ENCODE measurements around the gene CHST15. TPM values are rescaled to one million over a fixed set of nuclear protein-coding genes. Genes with fewer than 3 reads are reported as not detected.

Gene CHST15
- total and polyA plus RNA-seq, 4 donors, result 4.5 to 43.8 (median 25.0) TPM

DNA sequence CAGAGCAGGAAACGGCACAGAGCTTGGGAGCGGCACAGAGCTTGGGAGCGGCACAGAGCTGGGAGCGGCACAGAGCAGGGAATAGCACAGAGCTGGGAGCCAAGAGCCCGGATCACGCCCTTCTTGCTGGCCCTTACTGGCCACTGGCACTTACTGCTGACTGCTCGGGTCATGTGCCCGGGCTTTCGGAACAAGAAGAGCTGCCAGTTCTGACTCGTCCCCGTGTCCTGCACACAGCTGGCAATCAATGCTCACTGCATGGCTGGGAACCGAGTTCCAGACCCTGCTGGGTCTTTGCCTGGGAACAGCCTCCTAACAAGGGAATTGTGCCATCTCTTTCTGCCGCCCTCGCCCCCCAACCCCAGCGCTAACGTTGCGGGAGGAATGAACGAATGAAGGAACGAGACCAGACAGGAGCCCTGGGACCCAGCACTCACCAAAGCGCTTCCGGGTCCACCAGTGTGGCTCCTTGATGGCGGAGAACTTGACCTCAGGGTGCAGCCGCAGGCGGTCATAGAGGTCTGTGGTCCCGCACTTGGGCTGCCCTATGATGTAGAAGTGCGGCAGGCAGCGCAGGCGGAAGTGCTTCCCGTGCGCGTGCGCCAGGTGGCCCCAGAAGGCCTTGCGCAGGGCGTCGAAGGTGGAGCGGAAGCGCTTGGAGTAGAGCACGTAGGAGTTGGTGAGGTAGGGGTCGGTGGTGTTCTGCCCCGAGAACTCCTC, 49.1 kb downstream of the CHST15 start:
- Histone ChIP-seq H3K36me3 (ENCODE audit: control insufficient read depth in 1 of 2, insufficient read depth in 2 of 2, low read length in 1 of 2) (peaks cover 0 to 1% of the 10 kb centered on the region in 2 donors), H3K27ac (ENCODE audit: low read depth in 1 of 2, low read length in 2 of 2) (no peak overlapping the region), H3K9me3 (ENCODE audit: control insufficient read depth, low read length) (no peaks in the 10 kb centered on the region), H3K27me3 (ENCODE audit: control insufficient read depth in 1 of 2, insufficient read depth in 2 of 2, low read length in 1 of 2) (no peaks in the 10 kb centered on the region), H3K4me1 (ENCODE audit: control insufficient read depth in 1 of 2, insufficient read depth in 2 of 2, low read length in 2 of 2) (no peaks in the 10 kb centered on the region), H3K4me3 (ENCODE audit: low read length in 2 of 2) (no peak overlapping the region)
- ATAC-seq (ENCODE audit: low FRiP score), result no peak
- intact Hi-C loops (cut with DNase I), result no loop called here
- peak in 1 of 2 donors; percentile 52 for DNase-seq
- 87 to 91% methylated on average over 40 of the region's 40 CpGs for WGBS, 2 donors

GRCh38 chr10:124043310-124044142, 49.9 kb downstream of the CHST15 start:
- DNase-seq (peak in 1 of 2 donors; percentile 62), ATAC-seq (ENCODE audit: low FRiP score) (no peak)
- H3K36me3 ChIP-seq (ENCODE audit: control insufficient read depth in 1 of 2, insufficient read depth in 2 of 2, low read length in 1 of 2), result peaks cover 0 to 1% of the 10 kb centered on the region in 2 donors
- H3K4me3 ChIP-seq (ENCODE audit: low read length in 2 of 2), result no peak overlapping the region
- intact Hi-C loops (cut with DNase I), result no loop called here
- WGBS, 2 donors, result 81 to 84% methylated on average over 12 of the region's 12 CpGs
- H3K4me1 ChIP-seq (ENCODE audit: control insufficient read depth in 1 of 2, insufficient read depth in 2 of 2, low read length in 2 of 2), result no peaks in the 10 kb centered on the region
- no peak overlapping the region for H3K27ac ChIP-seq (ENCODE audit: low read depth in 1 of 2, low read length in 2 of 2)
- no peaks in the 10 kb centered on the region for H3K9me3 ChIP-seq (ENCODE audit: control insufficient read depth, low read length)
- no peaks in the 10 kb centered on the region for H3K27me3 ChIP-seq (ENCODE audit: control insufficient read depth in 1 of 2, insufficient read depth in 2 of 2, low read length in 1 of 2)

DNA sequence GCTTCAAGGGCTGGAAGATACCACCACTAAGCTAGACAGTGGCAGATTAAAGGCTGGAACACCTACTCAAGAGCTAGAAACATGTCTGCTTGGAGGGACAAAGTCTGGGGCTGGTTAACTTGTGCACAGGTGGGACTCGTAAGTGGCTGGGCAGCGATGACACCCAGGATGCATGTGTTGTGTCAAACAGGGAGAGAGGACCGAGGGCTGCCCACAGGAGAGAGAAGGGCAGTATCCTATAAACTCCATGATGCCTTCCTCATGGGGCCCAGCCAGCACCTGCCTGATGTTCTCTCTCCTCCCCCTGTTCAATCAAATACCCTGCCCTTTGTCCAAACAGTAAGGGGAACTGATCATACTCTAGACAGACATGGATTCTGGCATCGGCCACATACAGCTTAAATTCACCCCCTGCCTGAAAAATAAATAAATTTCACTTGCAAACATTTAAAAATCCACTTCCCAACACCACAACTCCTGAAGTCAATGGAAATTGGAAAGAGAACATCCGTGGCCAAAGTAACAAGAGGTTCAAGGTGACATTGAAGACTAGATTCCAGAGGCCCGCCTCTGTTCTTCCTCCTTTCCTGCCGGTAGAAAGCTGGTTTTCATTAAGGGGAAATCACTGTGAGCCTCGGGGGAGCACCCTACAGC, 50.6 kb downstream of the CHST15 start:
- Histone ChIP-seq H3K27me3 (ENCODE audit: control insufficient read depth in 1 of 2, insufficient read depth in 2 of 2, low read length in 1 of 2) (no peaks in the 10 kb centered on the region), H3K36me3 (ENCODE audit: control insufficient read depth in 1 of 2, insufficient read depth in 2 of 2, low read length in 1 of 2) (peaks cover 0 to 1% of the 10 kb centered on the region in 2 donors), H3K9me3 (ENCODE audit: control insufficient read depth, low read length) (no peaks in the 10 kb centered on the region), H3K4me3 (ENCODE audit: low read length in 2 of 2) (no peak overlapping the region), H3K27ac (ENCODE audit: low read depth in 1 of 2, low read length in 2 of 2) (no peak overlapping the region), H3K4me1 (ENCODE audit: control insufficient read depth in 1 of 2, insufficient read depth in 2 of 2, low read length in 2 of 2) (no peaks in the 10 kb centered on the region)
- WGBS, 2 donors, result 80% methylated on average over 8 of the region's 8 CpGs
- DNase-seq (peak in 1 of 2 donors; percentile 46), ATAC-seq (ENCODE audit: low FRiP score) (no peak)
- intact Hi-C loops (cut with DNase I), result no loop called here

GRCh38 chr10:124041675-124042445, 51.5 kb downstream of the CHST15 start:
- Histone ChIP-seq H3K9me3 (ENCODE audit: control insufficient read depth, low read length) (no peaks in the 10 kb centered on the region), H3K4me1 (ENCODE audit: control insufficient read depth in 1 of 2, insufficient read depth in 2 of 2, low read length in 2 of 2) (no peaks in the 10 kb centered on the region), H3K4me3 (ENCODE audit: low read length in 2 of 2) (no peak overlapping the region), H3K27me3 (ENCODE audit: control insufficient read depth in 1 of 2, insufficient read depth in 2 of 2, low read length in 1 of 2) (no peaks in the 10 kb centered on the region), H3K36me3 (ENCODE audit: control insufficient read depth in 1 of 2, insufficient read depth in 2 of 2, low read length in 1 of 2) (peaks cover 0 to 1% of the 10 kb centered on the region in 2 donors), H3K27ac (ENCODE audit: low read depth in 1 of 2, low read length in 2 of 2) (no peak overlapping the region)
- intact Hi-C loops (cut with DNase I), result no loop called here
- WGBS, 2 donors, result 81 to 83% methylated on average over 11 of the region's 11 CpGs
- no peak for ATAC-seq (ENCODE audit: low FRiP score)
- DNase-seq, result no peak

DNA sequence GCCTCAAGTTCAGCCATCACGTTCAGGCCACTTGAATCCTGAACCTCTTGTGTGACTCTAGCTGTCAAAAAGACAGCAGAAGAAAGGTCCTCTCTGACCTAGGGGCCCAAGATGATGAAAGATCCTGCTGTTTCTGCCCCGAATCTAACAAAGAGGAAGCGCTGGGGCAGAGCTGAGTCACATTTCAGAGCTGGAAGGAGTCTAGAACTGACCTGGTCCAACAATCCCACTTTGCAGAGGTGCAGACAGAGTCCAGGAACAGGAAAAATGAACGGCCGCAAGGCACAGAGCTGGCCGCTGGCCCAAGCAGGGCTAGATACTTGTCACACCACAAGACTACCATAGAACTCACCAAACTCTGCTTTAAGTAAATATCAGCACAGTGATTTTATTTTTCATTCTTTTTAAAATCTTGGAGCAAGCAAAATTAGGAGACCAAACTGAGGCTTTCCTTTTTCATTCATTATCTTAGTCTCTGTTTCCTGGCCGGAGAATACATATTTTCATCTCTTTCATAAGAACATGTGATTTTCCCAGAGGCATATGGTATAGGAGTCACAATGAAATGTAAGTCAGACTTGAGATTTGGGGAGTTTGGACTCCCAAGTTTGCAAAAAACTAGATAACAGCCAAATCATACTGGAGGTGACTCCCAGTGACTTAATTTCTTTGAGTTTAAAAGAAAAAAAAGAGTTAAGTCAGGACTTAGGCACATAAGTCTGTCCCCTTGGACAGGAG, 52.8 kb downstream of the CHST15 start:
- no peak overlapping the region for H3K4me3 ChIP-seq (ENCODE audit: low read length in 2 of 2)

GRCh38 chr10:124039483-124040013, 53.9 kb downstream of the CHST15 start:
- intact Hi-C loops (cut with DNase I), result no loop called here
- no peak for ATAC-seq (ENCODE audit: low FRiP score)
- Histone ChIP-seq H3K27ac (ENCODE audit: low read depth in 1 of 2, low read length in 2 of 2) (no peak overlapping the region), H3K4me1 (ENCODE audit: control insufficient read depth in 1 of 2, insufficient read depth in 2 of 2, low read length in 2 of 2) (no peaks in the 10 kb centered on the region), H3K36me3 (ENCODE audit: control insufficient read depth in 1 of 2, insufficient read depth in 2 of 2, low read length in 1 of 2) (peaks cover 0 to 1% of the 10 kb centered on the region in 2 donors), H3K27me3 (ENCODE audit: control insufficient read depth in 1 of 2, insufficient read depth in 2 of 2, low read length in 1 of 2) (no peaks in the 10 kb centered on the region), H3K9me3 (ENCODE audit: control insufficient read depth, low read length) (no peaks in the 10 kb centered on the region), H3K4me3 (ENCODE audit: low read length in 2 of 2) (no peak overlapping the region)
- 62 to 66% methylated on average over 11 of the region's 11 CpGs for WGBS, 2 donors
- DNase-seq, result peak in 1 of 2 donors; percentile 49

More for the DNA sequence above, 52.8 kb downstream of the CHST15 start:
- Histone ChIP-seq H3K9me3 (ENCODE audit: control insufficient read depth, low read length) (no peaks in the 10 kb centered on the region), H3K27me3 (ENCODE audit: control insufficient read depth in 1 of 2, insufficient read depth in 2 of 2, low read length in 1 of 2) (no peaks in the 10 kb centered on the region), H3K4me1 (ENCODE audit: control insufficient read depth in 1 of 2, insufficient read depth in 2 of 2, low read length in 2 of 2) (no peaks in the 10 kb centered on the region), H3K36me3 (ENCODE audit: control insufficient read depth in 1 of 2, insufficient read depth in 2 of 2, low read length in 1 of 2) (peaks cover 0 to 1% of the 10 kb centered on the region in 2 donors), H3K27ac (ENCODE audit: low read depth in 1 of 2, low read length in 2 of 2) (no peak overlapping the region)
- intact Hi-C loops (cut with DNase I), result no loop called here
- DNase-seq, result peak in 1 of 2 donors; percentile 67
- no peak for ATAC-seq (ENCODE audit: low FRiP score)
- WGBS, 2 donors, result 67 to 73% methylated on average over 7 of the region's 7 CpGs

DNA sequence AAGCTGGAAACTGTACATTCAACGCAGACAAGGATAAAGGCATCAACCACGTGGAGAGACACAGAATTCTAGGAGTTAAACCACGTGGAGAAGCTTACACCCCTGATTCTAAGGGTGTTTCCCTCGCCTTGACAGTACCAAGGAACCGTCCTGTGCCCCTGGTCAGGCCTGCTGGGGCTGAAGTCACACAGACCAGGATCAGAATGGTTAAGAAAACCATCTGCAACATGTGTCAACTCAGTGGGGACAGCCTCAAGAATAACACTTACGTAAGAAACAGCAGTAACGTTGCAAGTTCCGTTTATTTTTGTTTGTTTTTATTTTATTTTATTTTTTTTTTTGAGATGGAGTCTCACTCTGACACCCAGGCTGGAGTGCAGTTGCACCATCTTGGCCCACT, 55.6 kb downstream of the CHST15 start:
- H3K4me1 ChIP-seq (ENCODE audit: control insufficient read depth in 1 of 2, insufficient read depth in 2 of 2, low read length in 2 of 2), result no peaks in the 10 kb centered on the region
- ATAC-seq (ENCODE audit: low FRiP score), result no peak

More for the DNA sequence above, 55.6 kb downstream of the CHST15 start:
- Histone ChIP-seq H3K4me3 (ENCODE audit: low read length in 2 of 2) (no peak overlapping the region), H3K27ac (ENCODE audit: low read depth in 1 of 2, low read length in 2 of 2) (no peak overlapping the region), H3K36me3 (ENCODE audit: control insufficient read depth in 1 of 2, insufficient read depth in 2 of 2, low read length in 1 of 2) (no peaks in the 10 kb centered on the region), H3K27me3 (ENCODE audit: control insufficient read depth in 1 of 2, insufficient read depth in 2 of 2, low read length in 1 of 2) (no peaks in the 10 kb centered on the region), H3K9me3 (ENCODE audit: control insufficient read depth, low read length) (no peaks in the 10 kb centered on the region)
- 70% methylated on average over 8 of the region's 8 CpGs for WGBS, 2 donors
- no peak for DNase-seq
- intact Hi-C loops (cut with DNase I), result no loop called here
